Embryonic facial prominence (tissue), 1 donor: ENCODE results near the gene ZFPM1.

ENCODE experiments used
- DNase-seq: peaks from one replicate; pipeline ENCODE4 v3.0.0-alpha.2; 2016; ENCODE audit errors: extremely low spot score

ZFPM1 gene

DNA sequence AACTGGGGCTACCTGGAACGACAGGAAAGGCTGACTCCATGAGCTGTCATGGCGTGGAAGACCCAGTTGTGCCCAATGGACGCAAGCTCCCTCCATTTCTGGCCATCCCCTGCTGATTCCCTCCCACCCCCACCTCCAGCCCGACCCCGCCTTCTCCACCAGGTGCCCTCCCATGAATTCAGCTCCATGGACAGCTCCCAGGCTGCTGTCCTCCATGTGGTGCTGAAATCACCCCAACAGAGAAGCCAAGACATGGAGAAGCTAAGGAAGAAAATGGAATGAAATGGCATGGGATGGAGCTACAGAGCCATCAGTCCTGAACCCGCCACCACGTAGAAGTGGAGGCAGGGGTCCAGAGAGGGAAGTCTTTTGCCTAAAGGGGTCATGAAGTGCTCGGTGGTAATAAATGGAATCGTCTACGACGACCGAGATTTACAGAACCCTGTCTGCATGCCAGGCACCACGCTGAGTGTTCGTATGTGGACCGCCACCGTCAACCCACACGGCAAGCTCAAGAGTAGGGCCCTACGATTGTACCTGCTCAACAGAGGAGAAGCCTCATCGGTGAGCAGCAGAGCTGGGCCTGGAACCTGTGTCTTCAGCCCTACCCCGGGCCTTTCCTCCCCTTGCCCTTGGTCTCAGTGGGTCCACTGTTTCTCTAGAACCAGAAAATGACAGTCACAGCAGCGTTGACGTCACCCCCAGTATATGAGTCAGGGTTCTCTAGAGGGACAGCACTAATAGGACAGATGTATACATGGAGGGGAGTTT lies 107.8 kb downstream of the ZFPM1 start:
- no peak for DNase-seq

DNA sequence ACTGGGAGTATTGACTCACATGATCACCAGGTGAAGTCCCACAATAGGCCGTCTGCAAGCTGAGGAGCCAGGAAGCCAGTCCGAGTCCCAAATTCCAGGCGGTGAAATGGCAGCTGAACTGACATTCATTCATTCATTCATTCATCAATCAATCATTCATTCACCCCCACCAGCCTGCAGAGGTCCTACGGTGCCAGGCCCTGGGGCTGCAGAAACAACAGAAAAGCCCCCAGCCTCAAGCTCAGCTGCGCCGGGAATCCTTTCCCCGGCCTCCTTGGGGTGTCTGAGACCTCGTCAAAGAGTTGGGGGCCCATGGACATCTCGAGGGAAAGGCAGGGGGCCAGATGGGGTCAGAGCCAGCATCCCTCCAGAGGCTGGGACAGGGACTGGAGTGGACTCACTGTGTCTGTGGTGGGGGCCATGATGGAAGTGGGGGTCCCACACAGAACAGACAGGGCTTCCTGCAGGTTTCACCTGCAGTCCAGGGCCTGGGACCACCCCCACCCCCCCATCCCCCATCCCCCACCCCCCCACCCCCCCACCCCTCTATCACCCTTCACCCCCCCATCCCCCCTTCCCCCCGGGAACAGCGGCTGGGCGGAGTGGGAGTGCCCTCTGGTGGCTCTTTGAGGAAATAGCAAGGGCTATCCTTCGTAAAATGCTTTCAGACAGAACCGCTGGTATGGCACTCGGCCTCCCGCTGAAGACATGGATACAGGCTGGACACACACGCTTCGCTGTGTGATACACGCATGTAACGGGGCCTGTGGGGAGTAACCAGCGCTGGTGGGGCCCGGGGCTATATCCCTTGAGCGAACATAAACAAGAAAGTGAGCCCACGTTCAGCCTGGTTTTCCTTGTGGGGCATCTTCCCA lies 108.6 kb downstream of the ZFPM1 start:
- DNase-seq = no peak

DNA sequence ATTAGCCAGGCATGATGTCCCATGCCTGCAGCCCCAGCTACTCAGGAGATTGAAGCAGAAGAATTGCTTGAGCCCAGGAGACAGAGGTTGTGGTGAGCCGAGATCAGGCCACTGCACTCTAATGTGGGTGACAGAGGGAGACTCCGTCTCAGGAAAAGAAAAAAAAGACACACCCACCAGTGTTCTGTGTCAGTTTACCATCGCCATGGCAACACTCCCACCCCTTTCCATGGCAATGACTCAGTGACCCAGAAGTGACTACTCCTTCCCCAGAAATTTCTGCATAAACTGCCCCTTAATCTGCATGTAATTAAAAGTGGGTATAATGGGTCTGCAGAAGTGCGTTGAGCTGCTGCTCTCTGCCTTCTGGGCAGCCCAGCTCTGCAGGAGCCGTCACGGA lies 113.1 kb downstream of the ZFPM1 start:
- no peak for DNase-seq

DNA sequence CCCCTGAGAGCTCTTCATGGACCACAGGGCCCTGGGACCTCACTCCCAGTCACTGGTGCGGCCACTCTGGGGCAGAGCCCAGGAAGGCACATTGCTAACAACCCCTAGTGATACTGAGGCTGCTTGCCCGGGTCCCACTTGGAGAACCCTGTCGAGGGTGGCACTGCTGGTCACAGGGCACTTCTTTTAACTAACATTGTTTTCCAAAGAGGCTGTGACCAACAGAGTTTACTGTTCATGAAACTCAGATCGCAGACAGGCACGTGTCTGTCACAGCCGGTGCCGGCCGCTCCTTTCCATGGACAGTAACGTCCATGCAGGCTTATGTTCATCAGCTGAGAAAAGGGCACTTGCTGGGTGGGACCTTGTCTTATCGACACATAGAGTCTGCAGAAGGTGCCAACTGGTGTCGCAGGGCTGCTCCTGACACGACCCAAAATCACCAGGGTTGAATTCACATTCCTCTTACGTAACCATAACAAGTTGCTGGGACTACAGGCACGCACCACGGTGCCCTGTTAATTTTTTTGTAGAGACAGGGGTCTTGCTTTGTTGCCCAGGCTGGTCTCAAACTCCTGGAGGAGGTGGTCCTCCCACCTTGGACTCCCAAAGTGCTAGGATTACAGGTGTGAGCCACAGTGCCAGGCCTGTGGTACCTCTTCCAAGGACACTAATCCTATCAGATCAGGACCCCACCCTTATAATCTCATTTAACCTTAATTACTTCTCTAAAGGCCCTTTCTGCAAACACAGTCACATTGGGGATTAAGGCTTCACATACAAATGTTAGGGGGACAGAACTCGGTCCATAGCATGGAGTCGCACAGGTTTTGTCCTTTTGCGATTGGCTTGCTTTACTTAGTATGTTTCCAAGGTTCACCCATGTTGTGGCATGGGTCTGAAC lies 115.9 kb downstream of the ZFPM1 start:
- no peak for DNase-seq

DNA sequence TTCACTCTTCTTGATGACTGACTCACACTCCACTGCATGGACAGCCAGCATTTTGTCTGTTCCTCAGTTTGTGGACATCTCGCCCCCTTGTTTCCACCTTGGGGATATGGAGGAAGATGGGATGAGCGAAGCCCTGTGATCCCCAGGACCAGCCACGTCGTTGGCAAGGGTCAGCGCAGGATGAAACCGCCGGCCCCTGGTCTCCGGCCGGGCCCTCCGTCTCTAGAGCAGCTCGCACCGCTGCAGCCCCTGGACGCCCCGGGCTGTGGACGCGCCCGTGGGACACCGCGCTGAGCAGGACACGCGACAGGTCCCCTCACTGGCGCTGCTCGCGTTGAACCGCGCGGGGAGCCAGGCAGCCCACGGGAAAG lies 116.5 kb downstream of the ZFPM1 start:
- no peak for DNase-seq

DNA sequence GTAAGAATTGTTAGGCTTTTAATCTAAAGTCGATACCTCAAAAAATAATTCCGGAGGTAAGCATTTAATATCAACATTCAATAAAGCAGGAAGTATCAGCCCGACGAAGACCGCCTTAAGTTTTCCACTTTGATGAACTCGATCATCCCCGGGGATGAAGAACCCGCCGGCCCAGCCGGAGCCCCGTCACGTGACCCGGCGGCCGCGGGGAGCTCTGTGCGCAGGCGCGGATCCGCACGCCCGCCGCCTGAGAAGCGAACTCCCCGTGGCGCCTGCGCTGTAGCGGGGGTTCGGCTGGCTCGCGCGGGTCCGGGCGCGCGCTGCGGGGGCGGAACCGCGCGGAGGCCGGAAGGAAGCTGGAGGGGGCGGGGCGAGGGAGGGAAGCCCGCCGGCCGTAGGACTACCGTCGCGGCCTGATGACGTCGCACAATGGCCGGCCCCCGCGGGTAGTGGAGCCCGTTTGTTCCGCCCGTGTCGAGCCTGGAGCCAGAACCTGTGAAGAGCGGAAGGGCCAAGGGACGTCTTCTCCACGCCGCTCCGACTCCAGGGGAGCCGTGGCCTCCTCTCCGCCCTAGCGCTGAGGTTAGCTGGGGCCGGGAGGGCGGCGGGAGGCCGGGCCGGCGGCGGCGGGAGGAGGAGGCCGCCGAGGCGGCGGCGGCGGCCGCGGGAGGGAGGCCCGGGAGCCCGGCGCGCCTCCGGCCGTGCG lies 117.1 kb downstream of the ZFPM1 start, which contains the start of gene ZC3H18:
TSS of gene ZC3H18 (plus strand) at position 419 of the 706 bp plus-strand sequence. CDS start 6,721 bp downstream, outside the sequence.
- peak; percentile 92 for DNase-seq

DNA sequence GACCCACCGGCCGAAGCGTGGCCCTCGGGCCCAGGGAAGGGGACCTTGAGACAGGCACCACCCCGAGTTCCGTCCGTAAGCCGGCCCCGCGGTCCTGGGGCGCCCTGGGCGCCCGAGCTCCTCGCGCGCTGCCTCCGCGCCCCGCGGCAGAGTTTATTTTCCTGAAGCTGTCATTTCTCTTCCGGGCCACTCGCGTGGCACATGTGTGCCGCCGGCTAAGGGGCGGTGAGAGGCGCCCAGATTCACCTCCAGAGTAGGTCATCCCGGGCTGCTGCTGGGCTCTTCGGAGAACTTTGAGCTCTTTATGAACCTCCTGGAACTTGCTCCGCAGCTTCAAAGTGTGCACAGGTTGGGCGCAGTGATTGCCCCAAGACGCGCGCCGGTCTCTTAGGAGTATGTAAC lies 117.6 kb downstream of the ZFPM1 start:
- DNase-seq = no peak

DNA sequence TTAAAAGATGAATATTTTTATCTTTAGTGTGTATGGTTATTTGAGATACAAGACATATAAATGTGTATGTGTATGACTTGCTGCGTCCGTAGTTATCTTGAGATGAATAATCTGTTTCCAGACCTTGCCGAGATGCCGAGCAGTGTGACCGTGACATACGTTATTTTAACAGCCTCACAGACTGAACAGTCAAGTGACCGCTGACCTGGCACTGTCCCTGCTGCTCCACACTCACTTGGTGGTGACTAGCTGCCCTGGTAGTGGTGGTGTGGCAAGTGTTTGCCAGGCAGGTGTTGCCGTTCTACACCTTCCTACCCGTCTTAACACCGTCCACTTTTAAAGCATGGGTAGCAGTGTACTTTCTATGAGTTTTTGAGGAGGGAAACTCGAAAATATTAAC lies 122.2 kb downstream of the ZFPM1 start:
- no peak for DNase-seq

DNA sequence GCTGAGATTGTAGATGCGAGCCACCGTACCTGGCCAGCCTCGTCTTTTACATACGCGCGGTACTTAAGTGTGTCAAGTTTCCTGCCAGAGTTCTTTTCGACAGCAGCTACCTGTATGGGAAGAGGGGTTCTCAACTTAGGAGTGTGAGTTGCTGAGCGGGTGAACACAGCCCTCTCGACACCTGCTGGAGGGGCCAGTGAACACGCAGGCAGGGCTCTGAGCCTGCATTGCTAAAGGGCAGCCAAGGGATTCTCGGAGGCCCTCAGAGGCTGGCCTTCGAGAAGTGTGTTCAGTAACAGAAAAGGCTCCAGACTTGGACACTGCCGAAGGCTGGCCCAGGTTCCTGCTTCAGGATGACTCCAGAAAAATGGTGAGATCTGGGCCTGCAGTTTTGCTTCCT lies 123.2 kb downstream of the ZFPM1 start:
- no peak for DNase-seq

DNA sequence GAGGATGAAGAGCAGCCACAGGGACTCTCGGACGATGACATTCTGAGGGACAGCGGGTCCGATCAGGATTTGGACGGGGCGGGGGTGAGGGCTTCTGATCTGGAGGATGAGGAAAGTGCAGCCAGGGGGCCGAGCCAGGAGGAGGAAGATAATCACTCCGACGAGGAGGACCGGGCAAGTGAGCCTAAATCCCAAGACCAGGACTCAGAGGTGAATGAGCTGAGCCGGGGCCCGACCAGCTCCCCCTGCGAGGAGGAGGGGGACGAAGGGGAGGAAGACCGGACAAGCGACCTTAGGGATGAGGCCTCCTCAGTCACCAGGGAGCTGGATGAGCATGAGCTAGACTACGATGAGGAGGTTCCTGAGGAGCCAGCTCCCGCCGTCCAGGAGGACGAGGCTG lies 124.1 kb downstream of the ZFPM1 start:
- no peak for DNase-seq

DNA sequence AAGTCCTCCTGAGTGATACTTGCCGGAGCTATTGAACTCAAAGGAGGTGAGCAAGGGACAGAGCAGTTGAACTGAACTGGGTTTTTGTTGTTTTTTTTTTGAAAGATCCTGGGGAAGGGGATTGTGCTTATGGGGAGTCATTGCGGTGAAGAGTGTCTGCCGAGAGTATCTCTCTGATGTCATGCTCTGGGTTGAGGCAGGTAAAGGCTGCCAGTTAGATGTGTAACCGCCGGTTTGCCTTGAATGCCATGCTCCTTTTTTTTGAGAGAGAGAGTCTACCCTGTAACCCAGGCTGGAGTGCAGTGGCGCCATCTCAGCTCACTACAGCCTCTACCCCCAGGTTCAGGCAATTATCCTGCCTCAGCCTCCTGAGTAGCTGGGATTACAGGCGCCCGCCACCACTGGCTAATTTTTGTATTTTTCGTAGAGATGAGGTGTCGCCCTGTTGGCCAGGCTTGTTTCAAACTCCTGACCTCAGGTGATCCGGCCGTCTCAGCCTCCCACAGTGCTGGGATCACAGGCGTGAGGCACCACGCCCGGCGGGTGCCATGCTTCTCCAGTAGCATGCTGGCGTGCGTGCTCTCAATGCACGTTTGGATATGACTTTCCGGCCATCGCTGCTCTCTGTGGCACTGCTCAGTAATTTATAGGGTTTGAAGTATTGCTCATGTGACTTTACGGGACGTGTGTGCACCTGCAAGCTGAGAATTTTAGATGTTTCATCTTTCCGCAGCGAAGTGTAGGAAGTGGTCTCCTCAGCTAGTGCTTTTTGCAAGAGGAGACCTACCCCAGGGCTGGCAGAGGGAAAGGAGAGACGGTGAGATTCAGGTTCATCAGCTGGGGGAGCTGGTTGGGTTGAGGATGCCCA lies 125.6 kb downstream of the ZFPM1 start:
- DNase-seq = no peak

DNA sequence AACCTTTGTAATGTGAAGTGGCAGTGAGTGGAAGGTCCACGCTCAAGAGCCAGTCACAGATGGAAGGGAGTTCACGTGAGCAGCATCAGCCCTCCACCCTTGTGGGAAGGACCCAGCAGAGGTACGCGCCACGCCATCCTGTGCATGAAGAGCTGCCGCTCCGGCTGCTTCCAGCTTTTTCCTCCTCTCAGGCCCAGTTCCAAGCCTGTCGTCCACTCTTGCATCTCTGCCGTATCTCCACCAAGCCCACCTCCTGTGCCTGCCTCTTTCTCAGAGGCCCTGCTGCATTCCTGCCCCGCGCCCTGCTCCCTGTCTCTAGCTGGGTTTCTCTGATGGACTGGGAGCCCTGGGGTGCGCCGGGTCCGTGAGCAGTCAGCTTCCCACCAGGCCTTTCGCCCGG lies 127.3 kb downstream of the ZFPM1 start:
- no peak for DNase-seq

DNA sequence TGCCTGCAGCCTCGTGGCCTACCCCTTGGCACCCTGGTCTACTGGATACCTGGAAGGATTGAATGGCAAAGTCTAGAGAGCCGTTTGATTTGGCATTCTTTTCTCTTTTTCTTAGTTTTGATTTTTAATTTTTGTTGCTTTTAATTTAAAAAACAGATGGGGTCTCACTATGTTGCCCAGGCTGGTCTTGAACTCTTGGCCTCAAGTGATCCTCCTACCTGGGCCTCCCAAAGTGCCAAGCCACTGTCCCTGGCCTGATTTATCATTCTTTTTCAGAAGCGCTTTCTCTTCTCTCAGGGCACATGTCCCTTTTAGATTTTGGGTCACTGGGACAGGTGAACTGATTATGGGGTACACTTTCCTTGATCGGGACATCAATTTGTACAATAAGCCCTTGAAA lies 128.0 kb downstream of the ZFPM1 start:
- no peak for DNase-seq

DNA sequence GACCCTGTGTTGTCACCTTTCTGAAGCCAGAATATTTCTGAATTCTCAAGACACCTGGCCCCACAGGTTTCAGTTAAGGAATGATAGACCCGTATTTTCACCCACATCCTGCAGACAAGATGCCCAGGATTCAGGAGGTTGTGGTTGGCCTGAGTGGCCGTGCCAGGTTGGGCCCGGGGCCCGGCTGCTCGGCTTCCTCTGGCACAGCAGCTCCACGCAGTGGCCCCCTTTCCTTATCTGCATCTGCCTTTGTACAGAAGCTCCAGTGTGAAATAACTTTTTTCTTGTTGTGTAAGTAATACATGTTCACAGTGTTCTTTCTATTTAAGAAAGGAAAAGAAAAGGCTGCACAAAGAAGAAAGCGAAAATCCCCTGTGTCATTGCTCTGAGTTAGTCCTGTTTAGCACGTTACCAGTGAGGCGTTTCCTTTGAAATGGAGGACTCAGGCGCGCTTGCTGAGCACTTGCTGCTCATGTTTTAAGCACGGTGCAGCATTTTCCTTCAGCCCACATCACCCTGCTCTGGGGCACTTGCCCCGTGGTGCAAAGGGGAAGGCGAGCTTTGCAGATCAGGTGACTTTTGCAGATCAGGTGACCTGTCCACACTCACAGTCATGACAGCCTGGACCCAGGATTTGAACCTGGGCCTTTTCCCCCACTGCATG lies 130.0 kb downstream of the ZFPM1 start:
- DNase-seq = no peak

DNA sequence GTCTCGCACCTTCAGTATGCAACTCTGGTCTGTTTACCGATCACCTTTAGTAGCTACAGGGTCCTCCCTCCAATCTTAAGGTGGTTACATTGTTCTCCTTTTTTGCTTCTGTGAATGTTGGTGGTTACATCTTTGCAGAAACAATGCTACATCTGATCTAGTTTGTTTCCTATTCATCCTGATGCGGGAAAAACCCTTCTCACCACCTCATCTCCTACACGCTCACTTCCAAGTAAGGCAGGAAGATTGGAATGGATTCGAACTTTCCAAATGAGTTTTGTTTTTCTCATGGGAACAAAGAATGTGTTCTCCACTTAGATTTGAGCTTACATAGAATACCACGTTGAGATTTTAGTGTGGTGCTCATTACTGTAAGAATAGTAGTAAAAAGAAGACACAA lies 131.6 kb downstream of the ZFPM1 start:
- DNase-seq = no peak

DNA sequence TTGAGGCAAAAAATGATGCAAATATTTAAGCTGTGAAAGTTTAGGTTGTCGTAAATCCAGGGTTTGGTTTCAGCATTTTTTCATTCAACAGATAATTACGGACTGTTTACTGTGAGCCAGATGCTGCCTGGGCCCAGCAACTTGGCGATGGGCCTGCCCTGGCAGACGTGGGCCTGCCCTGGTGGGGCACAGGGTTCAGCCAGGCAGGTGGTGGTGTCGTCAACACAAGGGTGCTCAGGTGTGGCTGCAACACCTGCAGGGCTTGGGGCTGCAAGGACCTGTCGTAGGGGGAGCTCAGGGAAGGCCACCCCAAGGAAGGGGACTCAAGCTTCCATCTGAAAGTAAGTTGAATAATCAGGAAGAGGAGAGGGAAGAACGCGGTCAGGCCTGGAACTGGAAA lies 132.2 kb downstream of the ZFPM1 start:
- DNase-seq = no peak

DNA sequence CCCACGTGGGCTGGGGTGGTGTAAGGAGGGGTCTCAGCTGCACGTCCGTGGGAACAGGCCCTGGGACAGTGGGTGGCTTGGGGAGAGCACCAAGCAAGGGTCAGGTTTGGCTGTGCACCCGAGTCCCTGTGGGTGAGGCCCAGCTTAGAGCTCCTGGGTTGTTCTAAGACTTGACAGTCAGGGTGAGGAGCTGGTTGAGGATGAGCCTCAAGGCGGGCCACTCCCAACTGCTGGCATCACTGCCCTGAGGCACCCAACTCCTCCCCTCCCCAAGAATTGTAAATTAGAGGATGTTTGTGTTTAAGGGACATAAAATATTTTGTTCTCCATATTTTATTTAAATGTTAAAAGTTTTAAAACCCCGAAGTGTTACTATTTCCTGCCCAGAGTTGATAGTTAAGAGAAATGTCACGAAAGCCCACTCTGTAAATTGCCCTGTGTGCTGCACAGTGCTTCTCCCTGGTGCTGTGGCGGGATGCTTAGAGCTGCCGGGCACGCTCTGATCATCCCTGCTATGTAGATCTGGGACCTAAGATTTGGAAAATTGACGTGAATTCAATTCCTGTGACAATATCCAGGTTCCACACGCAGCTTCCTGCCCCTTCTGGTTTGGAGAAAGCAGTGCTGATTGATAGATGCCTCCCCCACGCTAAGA lies 133.0 kb downstream of the ZFPM1 start:
- no peak for DNase-seq
